Osteoblast (primary cell): ENCODE data around the gene RIC8B. TPM values are rescaled to one million over a fixed set of nuclear protein-coding genes. Genes with fewer than 3 reads are reported as not detected.
A peak's percentile ranks its signal among the peaks of the same experiment; 100 is the strongest.

Experiments
- DNase-seq: peaks from one replicate; pipeline ENCODE4 v3.0.0; 2011; ENCODE audit warnings: low spot score, mixed read lengths; ENCODE audit not compliant: insufficient read length; ENCODE audit errors: missing footprints
- H2AFZ ChIP-seq: 2 replicates; pipeline ENCODE4 v1.6.0; 2011; ENCODE audit warnings: mild to moderate bottlenecking, low read length
- H3K27ac ChIP-seq: 2 replicates; pipeline ENCODE4 v1.5.1; 2011; ENCODE audit warnings: mild to moderate bottlenecking, low read depth, low read length, moderate library complexity
- H3K27me3 ChIP-seq: 2 replicates; pipeline ENCODE4 v1.6.0; 2012; ENCODE audit warnings: mild to moderate bottlenecking, control low read depth, inconsistent platforms, low read length, moderate library complexity; ENCODE audit not compliant: insufficient read depth
- H3K36me3 ChIP-seq: 2 replicates; pipeline ENCODE4 v1.5.1; 2011; ENCODE audit warnings: mild to moderate bottlenecking, low read length, control low read depth, moderate library complexity; ENCODE audit not compliant: insufficient read depth
- H3K4me1 ChIP-seq: 2 replicates; pipeline ENCODE4 v1.5.1; 2011; ENCODE audit warnings: mild to moderate bottlenecking, low read length, control low read depth, moderate library complexity; ENCODE audit not compliant: insufficient read depth
- H3K4me2 ChIP-seq: 2 replicates; pipeline ENCODE4 v1.6.0; 2011; ENCODE audit warnings: mild to moderate bottlenecking, low read length; ENCODE audit not compliant: insufficient read depth
- H3K4me3 ChIP-seq: fragments of 200-600 bp; sonication (generic); 3 replicates; pipeline ENCODE4 v1.5.1; 2012; ENCODE audit warnings: mild to moderate bottlenecking, low read length, inconsistent platforms; ENCODE audit not compliant: insufficient read depth
- H3K79me2 ChIP-seq: 2 replicates; pipeline ENCODE4 v1.6.0; 2012; ENCODE audit warnings: mild to moderate bottlenecking, low read length, control low read depth, inconsistent platforms; ENCODE audit not compliant: insufficient read depth
- H3K9me3 ChIP-seq: 2 replicates; pipeline ENCODE4 v1.5.1; 2011; ENCODE audit warnings: low read depth, low read length, control low read depth
- H4K20me1 ChIP-seq: 2 replicates; pipeline ENCODE4 v1.6.0; 2012; ENCODE audit warnings: mild to moderate bottlenecking, low read length, control low read depth; ENCODE audit not compliant: insufficient read depth
- CTCF ChIP-seq: IDR thresholded peaks from 2 replicates; pipeline ENCODE4 v1.5.1; 2011; ENCODE audit warnings: mild to moderate bottlenecking, low read depth, low read length, moderate library complexity; ENCODE audit errors: extremely low read depth
- total RNA-seq: library from RNA; depleted of rRNA; stranded (reverse); fragments of >200 nt; gene quantifications from 2 replicates; pipeline ENCODE4 v1.2.3, GENCODE V29; 2012

RIC8B gene
- total RNA-seq, 1 donor = 13.4 TPM

GRCh38 chr12:106906715-106907114 lies 132.2 kb downstream of the RIC8B start:
- no peak overlapping the region for H3K4me2 ChIP-seq
- H2AFZ ChIP-seq = no peak overlapping the region
- H3K4me3 ChIP-seq = no peak overlapping the region
- no peak for TF ChIP-seq CTCF
- H3K9me3 ChIP-seq = no peaks in the 10 kb centered on the region
- H3K27me3 ChIP-seq = peaks cover 8% of the 10 kb centered on the region
- no peak overlapping the region for H3K27ac ChIP-seq
- DNase-seq = no peak
- no peaks in the 10 kb centered on the region for H3K4me1 ChIP-seq
- H3K79me2 ChIP-seq = no peaks in the 10 kb centered on the region
- H4K20me1 ChIP-seq = no peaks in the 10 kb centered on the region
- no peaks in the 10 kb centered on the region for H3K36me3 ChIP-seq

- peaks cover 8% of the 10 kb centered on the region for H3K27me3 ChIP-seq
- H2AFZ ChIP-seq = no peak overlapping the region
- DNase-seq = peak; percentile 39
- H3K9me3 ChIP-seq = no peaks in the 10 kb centered on the region
- no peak overlapping the region for H3K4me2 ChIP-seq
- no peak for TF ChIP-seq CTCF
- no peaks in the 10 kb centered on the region for H4K20me1 ChIP-seq
- no peak overlapping the region for H3K4me3 ChIP-seq
- no peaks in the 10 kb centered on the region for H3K4me1 ChIP-seq
- no peaks in the 10 kb centered on the region for H3K79me2 ChIP-seq
- no peaks in the 10 kb centered on the region for H3K36me3 ChIP-seq
- H3K27ac ChIP-seq = no peak overlapping the region
Observed at GRCh38 chr12:106907411-106907810, 132.9 kb downstream of the RIC8B start.

- no peak for DNase-seq
- Histone ChIP-seq H3K4me3 (no peak overlapping the region), H3K79me2 (no peaks in the 10 kb centered on the region), H3K9me3 (no peaks in the 10 kb centered on the region), H2AFZ (no peak overlapping the region), H3K4me2 (no peak overlapping the region), H3K27me3 (peaks cover 12% of the 10 kb centered on the region), H4K20me1 (no peaks in the 10 kb centered on the region), H3K27ac (no peak overlapping the region), H3K36me3 (no peaks in the 10 kb centered on the region), H3K4me1 (no peaks in the 10 kb centered on the region)
- no peak for TF ChIP-seq CTCF
Observed at GRCh38 chr12:106907846-106908245, 133.4 kb downstream of the RIC8B start.

- Histone ChIP-seq H3K9me3 (no peaks in the 10 kb centered on the region), H3K4me2 (no peak overlapping the region), H3K79me2 (no peaks in the 10 kb centered on the region), H3K4me3 (no peak overlapping the region), H3K27me3 (peaks cover 12% of the 10 kb centered on the region), H3K36me3 (no peaks in the 10 kb centered on the region), H4K20me1 (no peaks in the 10 kb centered on the region), H3K27ac (no peak overlapping the region), H2AFZ (no peak overlapping the region), H3K4me1 (no peaks in the 10 kb centered on the region)
- no peak for DNase-seq
- TF ChIP-seq CTCF = no peak
Observed at GRCh38 chr12:106908561-106908960, 134.1 kb downstream of the RIC8B start.
